Ammon's horn (tissue), 1 donor: ENCODE results near the gene GALNT18.

ENCODE experiments used
- DNase-seq: peaks from one replicate; pipeline ENCODE4 v3.0.0-alpha.2; 2016; ENCODE audit warnings: low spot score

The GALNT18 gene

DNA sequence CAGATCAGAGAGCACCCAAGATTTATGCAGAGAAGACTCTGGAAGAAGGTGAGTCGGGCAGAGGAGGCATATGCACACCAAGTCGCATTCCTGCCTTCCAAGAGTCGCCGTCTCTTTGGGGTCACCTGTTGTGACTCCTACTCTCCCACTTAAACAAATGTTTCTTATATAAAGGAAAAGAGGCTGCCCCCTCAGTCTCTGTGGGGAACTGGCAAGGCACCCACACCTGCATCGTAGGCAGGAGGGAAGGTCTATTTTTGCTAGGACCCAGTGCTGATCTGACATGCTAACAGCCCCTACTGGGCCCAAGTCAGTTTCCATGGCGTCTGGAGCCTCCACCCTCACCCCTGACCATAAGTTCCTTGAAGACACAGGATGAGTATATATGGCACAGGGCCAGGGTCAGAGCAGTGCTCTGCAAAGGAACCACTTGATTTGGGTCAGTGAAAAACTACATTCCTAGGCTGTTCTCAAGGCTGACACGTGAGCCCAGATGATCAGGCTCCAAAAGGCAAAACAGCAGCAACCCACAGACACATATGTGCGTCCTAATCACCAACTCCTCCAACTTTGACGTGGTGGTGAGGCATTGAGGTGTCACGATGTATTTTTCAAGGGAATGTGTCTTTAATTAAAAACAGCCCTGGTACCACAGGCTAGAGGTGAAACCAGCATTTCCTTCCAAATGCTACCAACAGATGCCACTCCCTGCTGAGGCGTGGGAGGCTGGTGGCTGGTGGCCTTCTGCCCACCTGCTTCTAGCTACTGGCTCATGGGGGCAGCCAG is 213.2 kb downstream of the GALNT18 start:
- no peak for DNase-seq

DNA sequence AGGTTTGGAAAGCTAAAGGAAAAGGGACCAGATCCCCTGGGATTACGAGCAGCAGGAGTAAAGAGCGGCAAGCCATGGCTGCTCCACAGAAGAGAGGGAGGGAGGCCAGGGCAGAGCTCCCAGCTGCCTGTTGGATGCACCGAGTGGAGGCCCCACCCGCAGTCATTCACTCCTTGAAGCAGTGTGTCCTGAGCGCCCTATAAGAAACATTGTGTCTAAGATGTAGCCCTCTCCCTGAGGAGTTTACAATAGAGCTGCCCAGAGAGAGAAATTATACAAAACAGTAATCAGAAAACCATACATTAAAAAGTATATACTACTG is 214.1 kb downstream of the GALNT18 start:
- no peak for DNase-seq

DNA sequence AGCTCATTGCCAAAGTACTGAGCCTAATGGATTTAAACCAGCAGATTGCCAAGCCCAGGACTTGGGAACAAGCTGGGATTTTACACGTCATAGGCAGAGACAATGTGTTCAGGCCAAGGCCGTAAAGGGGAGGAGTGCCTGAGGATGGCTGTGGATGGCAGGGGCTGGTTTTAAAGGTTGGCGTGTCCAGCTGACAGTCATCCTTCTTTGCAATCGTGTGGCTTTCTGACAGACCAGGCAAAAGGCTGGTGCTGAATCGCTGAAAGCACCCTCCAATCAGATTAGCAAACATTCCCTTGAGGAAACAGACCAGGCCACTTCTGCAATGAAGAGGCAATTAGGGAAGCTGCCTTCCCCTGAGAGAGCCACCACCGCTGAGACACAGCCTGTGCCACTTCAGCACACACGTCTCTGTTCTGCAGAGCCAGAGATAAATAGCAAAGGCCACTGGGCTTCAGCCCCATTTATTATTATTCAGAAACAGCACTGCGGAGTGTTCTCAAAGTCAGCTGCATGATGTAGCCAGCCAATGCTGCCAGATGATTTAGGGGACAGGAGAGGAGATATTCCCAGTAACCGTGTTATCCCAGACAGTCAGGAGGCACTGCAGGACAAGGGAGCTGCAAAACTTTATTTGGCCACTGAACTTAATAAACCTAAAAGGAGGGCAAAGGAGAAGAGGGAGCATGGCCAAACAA is 214.6 kb downstream of the GALNT18 start:
- DNase-seq: no peak

DNA sequence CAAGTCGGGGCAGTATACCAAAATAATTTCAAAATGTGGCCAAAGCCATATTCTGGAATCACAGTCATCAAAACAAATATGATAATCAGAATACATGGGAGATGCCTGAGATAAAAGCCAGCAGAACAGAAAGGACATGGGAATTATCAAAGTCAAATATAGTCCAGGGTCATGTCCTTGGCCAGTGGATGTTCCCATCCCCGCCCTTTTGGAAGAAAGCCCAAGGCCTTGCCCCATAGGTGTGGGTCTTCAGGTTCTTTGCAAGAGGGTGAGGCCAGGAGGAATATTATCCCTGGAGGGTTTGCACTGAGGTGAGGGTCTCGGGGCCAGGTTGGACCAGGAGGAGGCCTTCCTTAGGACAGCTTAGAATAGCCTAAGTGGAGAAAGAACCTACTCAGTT is 215.2 kb downstream of the GALNT18 start:
- no peak for DNase-seq

DNA sequence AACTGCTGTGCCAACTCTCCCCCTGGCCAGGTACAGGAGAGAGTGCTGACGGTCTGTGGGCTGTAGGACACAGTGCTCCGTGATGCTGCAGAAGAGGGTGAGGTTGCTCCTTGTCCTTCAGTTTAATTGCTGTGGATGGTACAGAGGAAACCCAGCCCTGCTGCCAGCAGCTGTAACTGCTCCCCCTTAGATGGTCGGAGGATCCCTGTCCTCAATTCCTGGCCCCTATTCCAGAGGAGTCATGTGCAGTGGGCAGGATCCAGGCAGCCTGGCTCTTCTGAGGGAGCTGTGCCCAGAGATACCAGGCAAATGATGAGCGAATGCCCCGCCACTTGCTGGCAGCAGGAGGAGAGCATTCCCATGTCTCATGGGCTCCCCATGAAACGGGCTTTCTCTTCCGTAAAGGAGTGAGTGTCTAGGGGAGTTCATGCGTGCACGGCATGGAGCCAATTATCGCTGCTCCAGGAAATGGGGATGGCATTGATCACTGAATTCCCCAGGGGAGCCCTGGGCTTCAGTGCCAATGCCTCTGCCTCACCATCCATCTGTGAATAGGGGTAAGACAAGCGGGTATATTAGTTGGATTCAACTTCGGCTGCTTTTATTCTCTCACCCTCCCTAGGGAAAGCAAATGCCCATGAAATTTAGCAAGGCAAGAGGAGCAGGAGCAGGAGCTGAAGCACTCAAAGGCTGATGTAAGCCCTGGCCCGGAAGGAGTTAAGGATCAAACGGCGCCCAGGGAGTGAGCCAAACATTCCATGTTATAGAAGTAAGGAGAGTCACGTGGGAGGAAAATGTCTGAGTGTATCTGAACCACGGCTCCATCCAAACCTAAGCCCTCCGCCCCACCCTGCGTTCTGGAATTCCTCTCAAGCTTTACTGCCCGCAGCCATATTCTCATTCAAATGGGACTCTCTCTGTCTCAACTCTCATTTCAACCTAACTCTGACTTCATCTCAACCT is 217.8 kb downstream of the GALNT18 start:
- no peak for DNase-seq

DNA sequence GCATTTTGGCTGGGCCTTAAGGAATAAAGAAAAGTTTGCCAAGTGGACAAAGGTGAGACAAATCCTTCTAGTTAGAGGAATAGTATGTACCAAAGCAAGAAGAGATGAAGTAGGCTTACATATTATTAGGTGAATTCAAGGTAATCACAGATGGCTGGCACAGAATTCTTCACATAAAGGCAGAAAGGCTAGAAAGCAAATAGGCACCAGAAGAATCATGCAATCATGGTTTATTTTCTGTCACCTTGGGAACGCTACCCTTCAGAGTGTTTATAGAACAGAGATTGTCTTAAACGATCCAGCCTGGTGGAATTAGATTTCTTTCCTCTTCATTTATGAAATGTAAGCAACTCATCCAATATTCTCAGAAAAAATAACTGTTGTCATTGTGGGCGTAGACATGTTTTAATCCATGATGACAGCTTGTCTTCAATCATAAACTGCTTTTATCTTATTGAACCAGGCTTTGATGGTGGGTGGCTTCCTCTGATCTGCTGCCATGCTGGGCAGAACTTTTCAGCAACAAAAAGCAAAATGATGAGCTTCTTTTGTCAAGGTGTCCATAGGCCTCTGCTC is 219.8 kb downstream of the GALNT18 start:
- DNase-seq: no peak

DNA sequence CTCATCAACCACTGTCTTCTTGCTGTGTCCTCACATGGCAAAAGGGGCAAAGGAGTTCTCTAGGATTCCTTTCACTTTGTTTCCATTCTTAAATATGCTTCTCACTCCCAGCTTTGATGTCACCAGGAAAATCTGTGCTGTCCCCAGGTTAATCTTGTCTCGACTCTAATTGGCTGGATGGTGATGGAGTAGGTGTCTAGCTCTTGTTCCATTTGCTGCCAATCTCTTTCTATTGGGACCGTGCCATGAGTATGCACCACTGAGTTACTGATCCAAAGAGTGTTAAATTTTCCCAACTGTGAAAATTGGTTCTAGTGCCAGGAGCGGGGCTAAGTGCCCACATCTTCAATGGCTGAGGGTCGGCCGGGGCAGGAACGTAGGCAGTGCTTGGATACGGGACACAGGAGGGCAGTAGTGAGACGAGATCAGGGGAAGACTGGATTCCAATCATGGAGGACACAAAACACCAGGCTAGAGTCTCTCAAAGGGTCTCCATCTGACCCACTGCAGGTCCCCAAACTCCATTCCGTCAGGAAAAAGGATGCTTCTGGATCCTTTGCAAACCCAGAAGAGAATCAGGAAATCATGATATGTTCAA is 221.1 kb downstream of the GALNT18 start:
- DNase-seq: no peak

DNA sequence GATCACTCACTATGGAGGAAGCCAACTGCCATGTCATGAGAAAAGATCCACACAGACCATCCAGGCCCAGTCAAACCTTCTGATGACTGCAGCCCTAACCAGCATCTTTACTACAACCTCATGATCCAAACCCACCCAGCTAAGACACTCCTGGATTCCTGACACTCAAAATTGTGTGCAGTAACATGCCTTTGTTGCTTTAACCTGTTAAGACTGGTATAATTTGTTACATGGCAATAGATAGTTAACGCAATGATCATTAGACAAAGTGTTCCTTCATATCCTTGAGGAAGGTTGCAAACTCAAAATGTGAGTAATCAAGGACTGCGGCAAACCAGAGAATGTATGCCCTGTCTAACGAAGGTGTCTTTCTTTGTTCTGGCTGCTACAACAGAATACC is 221.7 kb downstream of the GALNT18 start:
- no peak for DNase-seq

DNA sequence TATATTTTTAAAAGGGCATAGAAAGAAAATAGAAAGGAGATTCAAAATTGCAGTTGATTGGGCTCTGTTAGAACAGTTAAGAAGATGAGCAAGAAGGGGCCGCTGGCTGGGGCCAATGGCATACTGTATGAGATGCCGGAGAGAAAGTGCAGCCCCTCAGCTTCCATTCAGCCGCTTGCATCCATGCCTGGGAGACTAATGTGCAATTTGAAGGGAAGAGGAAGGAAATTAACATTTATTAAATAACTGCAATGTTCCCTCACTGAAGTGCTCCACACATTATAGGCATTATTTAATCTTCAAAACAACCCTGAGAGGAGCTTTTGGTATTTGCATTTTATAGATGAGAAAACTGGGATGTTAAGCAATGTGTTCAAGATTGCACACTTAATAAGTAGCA is 224.0 kb downstream of the GALNT18 start:
- DNase-seq: no peak

DNA sequence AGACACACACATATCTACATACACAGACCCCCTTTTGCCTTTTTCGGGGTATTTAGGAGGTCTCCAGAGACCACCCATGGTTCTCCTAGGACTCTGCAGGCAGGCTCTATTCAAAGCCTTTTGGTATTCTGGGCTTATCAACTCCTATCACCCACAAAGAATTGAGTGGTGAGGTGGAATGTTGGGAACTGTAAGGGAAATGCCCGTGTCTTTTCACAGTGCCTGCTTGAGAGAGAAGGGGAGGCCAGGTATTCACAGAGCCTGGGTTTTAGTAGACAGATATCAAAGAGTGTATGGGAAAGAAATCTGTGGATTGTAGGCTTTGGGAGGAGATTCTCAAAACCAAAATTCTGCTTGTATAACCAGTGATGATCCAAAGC is 224.8 kb downstream of the GALNT18 start:
- DNase-seq: no peak

DNA sequence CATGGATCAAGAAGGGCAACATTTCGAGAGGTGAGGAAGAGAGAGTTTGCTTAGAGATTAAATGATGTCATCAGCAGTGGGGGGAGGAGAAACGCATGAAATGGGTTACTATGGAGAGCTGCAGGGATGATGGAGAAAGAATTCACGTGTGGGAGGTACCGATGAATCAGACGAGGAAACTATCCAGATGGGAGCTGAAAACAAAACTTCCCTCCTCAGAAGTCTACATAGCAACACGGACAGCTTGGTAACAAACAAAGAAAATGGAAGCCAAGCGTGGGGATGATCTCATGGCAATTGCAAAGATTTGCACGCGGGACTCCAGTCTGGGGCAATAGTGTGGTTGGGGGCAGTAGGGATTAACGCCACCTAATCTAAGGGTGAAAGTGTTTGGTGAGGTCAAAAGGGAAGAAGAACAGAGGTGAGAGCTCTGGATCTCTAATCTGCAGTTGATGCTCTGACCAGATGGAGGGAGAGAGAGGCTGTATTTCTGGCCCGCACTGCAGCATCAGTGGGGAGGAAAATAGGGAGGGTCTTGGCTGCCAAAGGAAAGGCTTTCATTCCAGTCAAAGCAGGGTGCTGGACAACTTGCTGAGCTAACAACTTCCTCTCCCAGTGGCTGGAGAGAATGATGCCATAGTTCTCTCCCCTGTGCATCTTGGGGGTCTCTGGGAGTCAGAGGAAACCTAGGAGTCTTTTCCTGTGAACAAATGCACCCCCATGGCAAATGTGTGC is 225.3 kb downstream of the GALNT18 start:
- peak; percentile 79 for DNase-seq

- DNase-seq: no peak
Measured at GRCh38 chr11:11395126-11395525, 226.7 kb downstream of the GALNT18 start.

- DNase-seq: no peak
Measured at GRCh38 chr11:11394241-11394640, 227.6 kb downstream of the GALNT18 start.

DNA sequence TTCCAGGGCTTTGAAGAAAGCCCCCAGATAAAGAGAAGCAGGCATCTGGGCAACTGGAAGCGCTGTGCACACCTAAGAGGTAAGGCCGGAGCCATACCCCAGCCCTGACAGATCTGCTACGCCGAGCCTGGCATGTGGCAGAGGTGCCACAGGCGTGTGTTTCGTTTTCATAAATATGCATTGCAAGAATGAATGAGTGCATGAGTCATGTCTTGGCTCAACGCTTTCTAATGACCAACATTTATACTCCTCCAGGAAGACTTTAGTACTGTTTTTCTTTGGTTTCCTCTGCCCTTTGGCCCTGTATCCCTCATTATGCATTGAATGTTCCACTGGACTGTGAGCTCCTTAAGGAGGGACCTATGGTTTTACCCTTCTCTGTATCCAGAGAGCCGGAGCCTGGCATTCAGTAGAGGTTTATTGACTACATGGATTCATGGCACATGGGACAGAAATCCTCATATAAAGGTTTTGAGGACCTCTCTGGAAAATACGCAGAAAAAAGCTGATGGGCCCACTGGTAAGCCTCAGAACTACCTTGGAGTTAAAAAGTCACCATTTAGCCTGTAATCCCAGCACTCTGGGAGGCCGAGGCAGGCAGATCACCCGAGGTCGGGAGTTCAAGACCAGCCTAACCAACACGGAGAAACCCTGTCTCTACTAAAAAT is 229.9 kb downstream of the GALNT18 start:
- peak; percentile 12 for DNase-seq

DNA sequence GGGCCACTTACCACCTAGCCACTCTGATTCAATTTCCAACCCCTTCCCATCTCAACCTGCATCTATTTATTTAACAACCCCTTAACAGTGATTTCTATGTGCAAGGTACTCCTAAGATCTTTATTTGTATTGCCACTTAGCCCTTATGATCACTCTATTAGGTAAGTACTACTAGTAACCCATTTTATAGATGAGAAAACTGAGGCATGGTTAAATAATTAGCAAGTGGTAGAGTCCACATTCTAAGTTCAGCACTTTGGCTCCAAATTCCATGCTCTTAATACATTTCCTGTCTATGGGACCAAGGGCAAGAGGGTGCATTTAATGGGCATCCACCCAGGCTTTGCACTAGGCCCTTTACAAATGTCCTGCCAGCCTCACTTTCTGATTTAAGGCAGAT is 230.6 kb downstream of the GALNT18 start:
- DNase-seq: no peak

- no peak for DNase-seq
Measured at GRCh38 chr11:11390068-11390771, 231.6 kb downstream of the GALNT18 start.

DNA sequence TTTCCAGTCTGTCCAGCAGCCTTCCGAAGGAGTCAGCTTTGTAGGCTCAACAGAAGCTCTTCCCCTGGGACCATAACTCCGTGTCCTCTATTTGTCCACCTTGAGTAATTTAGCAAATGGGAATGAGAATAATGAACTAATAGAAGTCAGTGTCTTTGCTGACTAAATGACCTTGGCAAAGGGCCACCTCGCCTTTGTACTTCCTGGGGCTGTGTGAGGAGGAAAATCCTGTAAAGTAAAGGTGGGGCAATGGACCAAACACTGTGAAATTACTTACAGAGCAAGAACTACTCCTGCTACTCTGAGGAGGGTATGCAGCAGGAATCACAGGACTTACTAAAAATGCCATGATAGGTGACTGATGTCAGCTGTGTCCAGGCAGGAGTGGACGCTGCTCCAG is 232.6 kb downstream of the GALNT18 start:
- DNase-seq: no peak

- no peak for DNase-seq
Measured at GRCh38 chr11:11387622-11388305, 234.0 kb downstream of the GALNT18 start.

- DNase-seq: no peak
Measured at GRCh38 chr11:11387207-11387606, 234.6 kb downstream of the GALNT18 start.
